Measurements from ENCODE around the gene USP22.
"Not testable (repeated sequence)": the region's sequence is repeated elsewhere in the genome, so short reads cannot be mapped to it uniquely, and the experiment has no call there.

USP22 gene

DNA sequence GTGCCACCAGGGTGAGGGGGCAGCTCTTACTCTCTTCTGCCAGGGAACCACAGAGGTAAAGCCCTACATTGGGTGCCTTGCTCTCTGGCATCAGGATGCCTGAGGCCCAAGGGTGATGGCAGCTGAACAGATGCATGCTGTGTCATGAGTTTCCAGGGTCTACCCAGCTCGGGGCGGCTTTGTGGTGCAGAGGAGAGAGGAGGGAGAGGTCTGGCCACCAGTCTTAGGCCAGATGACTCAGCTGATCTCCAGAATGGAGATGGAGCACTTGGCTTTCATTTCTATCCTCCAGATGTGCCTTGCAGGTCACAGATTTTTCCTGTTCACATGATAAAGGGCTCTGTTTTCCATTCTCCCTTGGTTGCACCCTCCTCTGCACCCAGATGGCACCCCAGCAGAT lies 23.6 kb upstream of the USP22 start:
- Histone ChIP-seq H3K4me3 (ENCODE audit: insufficient read length, low read depth) (no peak overlapping the region), H3K9me3 (ENCODE audit: insufficient read depth, low read length) (no peaks in the 10 kb centered on the region), H3K27me3 (ENCODE audit: insufficient read depth, insufficient read length) (no peaks in the 10 kb centered on the region), H3K36me3 (ENCODE audit: insufficient read depth, insufficient read length, low read length) (no peaks in the 10 kb centered on the region), H3K9ac (ENCODE audit: insufficient read length, low read depth) (no peak overlapping the region), H3K4me1 (ENCODE audit: insufficient read depth, insufficient read length) (peaks cover 5% of the 10 kb centered on the region)
- no peak for DNase-seq (ENCODE audit: low read depth, low spot score)
- TF ChIP-seq ZNF274 (IDR thresholded peaks at IDR 0.05; ENCODE audit: low read depth, low read length) (no peak), YY1 (IDR thresholded peaks at IDR 0.05; ENCODE audit: insufficient read depth, insufficient read length) (no peak), SUZ12 (IDR thresholded peaks at IDR 0.05; ENCODE audit: extremely low read depth, insufficient read depth, insufficient read length) (no peak)

DNA sequence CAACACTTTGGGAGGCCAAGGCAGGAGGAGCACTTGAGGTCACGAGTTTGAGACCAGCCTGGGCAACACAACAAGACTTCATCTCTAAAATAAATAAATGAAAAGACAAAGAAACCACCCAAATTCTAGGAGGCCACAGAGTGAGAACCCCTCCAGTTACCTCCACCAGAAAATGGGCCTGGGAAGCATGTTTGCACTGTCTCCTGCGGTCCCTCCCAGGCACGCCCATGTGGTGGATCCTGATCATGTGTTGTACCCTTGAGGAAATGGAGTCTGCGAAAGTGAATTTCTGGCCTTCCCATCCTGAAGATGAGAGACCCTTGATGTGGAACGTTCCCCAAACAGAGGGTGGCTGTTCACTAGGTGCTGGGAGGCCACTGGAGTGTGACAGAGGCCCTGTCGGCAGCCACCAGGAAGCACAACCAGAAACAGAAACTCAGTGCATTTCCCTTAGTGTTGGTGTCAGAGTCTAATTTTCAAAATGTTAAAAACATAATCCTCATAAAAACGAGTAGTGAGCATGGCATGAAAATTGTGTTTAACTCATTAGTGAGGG lies 19.2 kb upstream of the USP22 start:
- no peaks in the 10 kb centered on the region for H3K36me3 ChIP-seq (ENCODE audit: insufficient read depth, insufficient read length, low read length)
- peaks cover 6% of the 10 kb centered on the region for H3K4me1 ChIP-seq (ENCODE audit: insufficient read depth, insufficient read length)
- H3K27me3 ChIP-seq (ENCODE audit: insufficient read depth, insufficient read length) = no peaks in the 10 kb centered on the region
- no peak for DNase-seq (ENCODE audit: low read depth, low spot score)
- no peak for TF ChIP-seq YY1 (IDR thresholded peaks at IDR 0.05; ENCODE audit: insufficient read depth, insufficient read length)
- TF ChIP-seq SUZ12 (IDR thresholded peaks at IDR 0.05; ENCODE audit: extremely low read depth, insufficient read depth, insufficient read length) = no peak
- TF ChIP-seq ZNF274 (IDR thresholded peaks at IDR 0.05; ENCODE audit: low read depth, low read length) = no peak
- no peak overlapping the region for H3K4me3 ChIP-seq (ENCODE audit: insufficient read length, low read depth)
- no peak overlapping the region for H3K9ac ChIP-seq (ENCODE audit: insufficient read length, low read depth)
- H3K9me3 ChIP-seq (ENCODE audit: insufficient read depth, low read length) = no peaks in the 10 kb centered on the region

DNA sequence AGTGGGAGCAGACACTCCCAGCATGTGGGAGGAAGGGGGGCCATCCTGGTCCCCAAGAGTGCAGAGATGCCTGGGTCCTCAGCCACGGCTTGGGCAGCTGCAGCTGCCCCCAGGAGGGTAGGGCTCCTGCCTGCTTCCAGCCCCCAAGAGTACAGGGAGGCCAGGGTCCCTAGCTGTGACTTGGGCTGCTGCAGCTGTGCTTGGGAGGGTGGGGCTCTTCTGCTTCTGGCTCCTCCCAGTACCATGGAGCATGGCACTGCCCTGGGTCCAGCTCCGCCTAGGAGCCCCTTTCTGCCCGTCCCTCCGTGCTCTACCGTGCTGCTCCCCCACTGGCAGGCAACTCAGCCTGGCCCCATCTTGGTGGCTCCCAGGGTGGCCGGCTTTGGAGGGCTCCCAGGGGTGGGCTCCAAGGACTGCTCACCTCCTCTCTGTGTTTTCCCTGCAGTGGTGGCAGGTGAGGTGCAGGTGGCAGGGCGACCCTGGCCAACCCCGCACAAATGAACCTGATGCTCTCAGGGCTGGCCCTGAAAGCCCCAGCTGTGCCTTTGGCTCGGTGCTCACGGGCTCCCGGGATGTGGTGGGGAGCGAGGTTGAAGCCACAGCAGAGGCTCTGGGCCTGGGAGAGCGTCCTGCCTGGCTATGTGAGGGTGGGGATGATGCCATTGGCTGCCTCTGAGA lies 18.5 kb upstream of the USP22 start:
- Histone ChIP-seq H3K9ac (ENCODE audit: insufficient read length, low read depth) (no peak overlapping the region), H3K9me3 (ENCODE audit: insufficient read depth, low read length) (no peaks in the 10 kb centered on the region), H3K36me3 (ENCODE audit: insufficient read depth, insufficient read length, low read length) (no peaks in the 10 kb centered on the region), H3K4me3 (ENCODE audit: insufficient read length, low read depth) (no peak overlapping the region), H3K27me3 (ENCODE audit: insufficient read depth, insufficient read length) (no peaks in the 10 kb centered on the region), H3K4me1 (ENCODE audit: insufficient read depth, insufficient read length) (peaks cover 3% of the 10 kb centered on the region)
- no peak for DNase-seq (ENCODE audit: low read depth, low spot score)
- no peak for TF ChIP-seq YY1 (IDR thresholded peaks at IDR 0.05; ENCODE audit: insufficient read depth, insufficient read length)
- no peak for TF ChIP-seq ZNF274 (IDR thresholded peaks at IDR 0.05; ENCODE audit: low read depth, low read length)
- TF ChIP-seq SUZ12 (IDR thresholded peaks at IDR 0.05; ENCODE audit: extremely low read depth, insufficient read depth, insufficient read length) = no peak

DNA sequence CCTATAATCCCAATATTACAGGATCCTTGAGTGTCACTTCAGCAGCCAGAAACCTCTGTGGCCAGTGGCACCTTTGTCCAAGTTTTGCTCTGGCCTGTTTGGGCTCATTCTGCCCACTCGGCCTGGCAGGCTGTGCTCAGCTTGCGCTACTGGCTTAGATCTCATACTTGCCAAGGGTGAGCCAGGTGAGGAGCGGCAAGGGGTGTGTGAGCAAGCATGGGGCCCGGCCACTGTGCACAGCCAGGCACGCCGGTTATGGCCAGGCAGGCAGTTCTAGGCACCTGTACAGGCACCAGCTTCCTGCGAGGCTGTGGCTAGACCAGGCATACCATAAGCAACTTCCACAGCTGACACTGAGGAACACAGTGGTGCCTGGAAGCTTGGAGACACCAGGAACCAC lies 16.9 kb upstream of the USP22 start:
- DNase-seq (ENCODE audit: low read depth, low spot score) = no peak
- Histone ChIP-seq H3K4me1 (ENCODE audit: insufficient read depth, insufficient read length) (peaks cover 2% of the 10 kb centered on the region), H3K9me3 (ENCODE audit: insufficient read depth, low read length) (no peaks in the 10 kb centered on the region), H3K9ac (ENCODE audit: insufficient read length, low read depth) (no peak overlapping the region), H3K27me3 (ENCODE audit: insufficient read depth, insufficient read length) (no peaks in the 10 kb centered on the region), H3K36me3 (ENCODE audit: insufficient read depth, insufficient read length, low read length) (no peaks in the 10 kb centered on the region), H3K4me3 (ENCODE audit: insufficient read length, low read depth) (no peak overlapping the region)
- TF ChIP-seq ZNF274 (IDR thresholded peaks at IDR 0.05; ENCODE audit: low read depth, low read length) = no peak
- TF ChIP-seq YY1 (IDR thresholded peaks at IDR 0.05; ENCODE audit: insufficient read depth, insufficient read length) = no peak
- TF ChIP-seq SUZ12 (IDR thresholded peaks at IDR 0.05; ENCODE audit: extremely low read depth, insufficient read depth, insufficient read length) = no peak

DNA sequence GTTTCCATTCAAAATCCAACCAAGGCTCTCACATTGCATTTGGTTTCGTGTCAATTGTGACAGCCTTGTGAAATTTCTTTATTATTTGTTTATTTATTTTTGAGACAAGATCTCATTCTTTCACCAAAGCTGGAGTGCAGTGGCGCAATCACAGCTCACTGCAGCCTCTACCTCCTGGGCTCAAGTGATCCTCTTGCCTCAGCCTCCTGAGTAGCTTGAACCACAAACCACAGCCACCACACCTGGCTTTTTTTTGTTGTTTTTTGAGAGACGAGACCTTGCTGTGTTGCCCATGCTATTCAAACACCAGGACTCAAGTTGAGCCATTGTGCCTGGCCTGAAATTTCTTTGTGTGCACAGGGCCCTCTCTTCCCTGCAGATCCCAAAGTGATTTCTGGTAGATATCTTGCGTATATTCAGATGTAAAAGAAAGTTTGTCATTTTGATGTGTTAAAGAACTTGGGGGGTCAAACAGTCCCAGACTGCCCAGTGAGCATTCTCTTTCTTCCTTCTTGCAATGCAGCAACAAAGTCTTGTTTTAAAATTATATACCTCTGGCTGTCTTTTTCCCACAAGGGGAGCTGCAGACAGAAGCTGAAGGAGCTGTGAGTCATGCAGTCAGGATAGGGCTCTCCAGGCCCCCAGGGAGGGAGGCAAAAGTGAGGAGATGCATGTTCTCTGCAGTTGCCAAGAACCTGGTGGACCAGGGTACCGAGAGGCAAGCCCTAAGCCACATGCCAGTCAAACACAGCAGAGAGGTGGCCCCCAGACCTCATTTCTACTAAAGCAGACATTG lies 15.5 kb upstream of the USP22 start:
- peaks cover 2% of the 10 kb centered on the region for H3K4me1 ChIP-seq (ENCODE audit: insufficient read depth, insufficient read length)
- H3K9me3 ChIP-seq (ENCODE audit: insufficient read depth, low read length) = no peaks in the 10 kb centered on the region
- H3K9ac ChIP-seq (ENCODE audit: insufficient read length, low read depth) = no peak overlapping the region
- no peak for TF ChIP-seq ZNF274 (IDR thresholded peaks at IDR 0.05; ENCODE audit: low read depth, low read length)
- no peak for TF ChIP-seq YY1 (IDR thresholded peaks at IDR 0.05; ENCODE audit: insufficient read depth, insufficient read length)
- no peak for TF ChIP-seq SUZ12 (IDR thresholded peaks at IDR 0.05; ENCODE audit: extremely low read depth, insufficient read depth, insufficient read length)
- H3K27me3 ChIP-seq (ENCODE audit: insufficient read depth, insufficient read length) = no peaks in the 10 kb centered on the region
- H3K4me3 ChIP-seq (ENCODE audit: insufficient read length, low read depth) = no peak overlapping the region
- DNase-seq (ENCODE audit: low read depth, low spot score) = no peak
- no peaks in the 10 kb centered on the region for H3K36me3 ChIP-seq (ENCODE audit: insufficient read depth, insufficient read length, low read length)

DNA sequence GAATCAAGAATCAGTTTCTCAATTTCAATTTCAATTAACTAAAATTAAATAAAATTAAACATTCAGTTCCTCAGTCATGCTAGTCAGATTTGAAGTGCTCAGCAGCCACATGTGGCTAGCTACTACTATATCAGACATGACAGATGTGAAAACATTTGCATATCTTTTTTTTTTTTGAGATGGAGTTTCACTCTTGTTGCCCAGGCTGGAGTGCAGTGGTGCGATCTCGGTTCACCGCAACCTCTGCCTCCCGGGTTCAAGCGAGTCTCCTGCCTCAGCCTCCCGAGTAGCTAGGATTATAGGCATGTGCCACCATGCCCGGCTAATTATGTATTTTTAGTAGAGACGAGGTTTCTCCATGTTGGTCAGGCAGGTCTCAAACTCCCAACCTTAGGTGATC lies 10.2 kb upstream of the USP22 start:
- H3K4me3 ChIP-seq (ENCODE audit: insufficient read length, low read depth); H3K9ac ChIP-seq (ENCODE audit: insufficient read length, low read depth); H3K9me3 ChIP-seq (ENCODE audit: insufficient read depth, low read length); H3K36me3 ChIP-seq (ENCODE audit: insufficient read depth, insufficient read length, low read length); H3K27me3 ChIP-seq (ENCODE audit: insufficient read depth, insufficient read length); H3K4me1 ChIP-seq (ENCODE audit: insufficient read depth, insufficient read length); DNase-seq (ENCODE audit: low read depth, low spot score): not testable (repeated sequence)

DNA sequence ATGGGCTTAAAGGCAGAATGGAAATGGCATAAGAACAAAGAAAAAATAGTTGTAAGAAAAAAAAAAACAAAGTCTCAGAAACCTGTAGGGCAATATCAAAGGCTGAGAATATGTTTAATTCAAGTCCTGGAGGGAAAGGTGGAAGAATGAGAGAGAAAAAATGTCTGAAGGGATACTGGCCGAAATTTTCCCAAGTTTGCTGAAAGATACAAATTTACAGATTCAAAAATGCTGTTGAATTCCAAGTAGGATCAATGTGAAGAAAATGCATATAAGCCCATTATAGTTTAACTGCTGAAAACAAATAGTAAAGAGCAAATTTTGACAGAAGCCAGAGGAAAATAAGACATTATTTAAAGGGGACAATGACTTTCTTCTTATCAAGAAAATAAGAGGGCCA lies 6.6 kb upstream of the USP22 start:
- H3K27me3 ChIP-seq (ENCODE audit: insufficient read depth, insufficient read length) = no peaks in the 10 kb centered on the region
- no peak for DNase-seq (ENCODE audit: low read depth, low spot score)
- no peak overlapping the region for H3K9ac ChIP-seq (ENCODE audit: insufficient read length, low read depth)
- TF ChIP-seq ZNF274 (IDR thresholded peaks at IDR 0.05; ENCODE audit: low read depth, low read length) (no peak), YY1 (IDR thresholded peaks at IDR 0.05; ENCODE audit: insufficient read depth, insufficient read length) (no peak), SUZ12 (IDR thresholded peaks at IDR 0.05; ENCODE audit: extremely low read depth, insufficient read depth, insufficient read length) (no peak)
- H3K4me3 ChIP-seq (ENCODE audit: insufficient read length, low read depth) = no peak overlapping the region
- H3K4me1 ChIP-seq (ENCODE audit: insufficient read depth, insufficient read length) = no peaks in the 10 kb centered on the region
- H3K36me3 ChIP-seq (ENCODE audit: insufficient read depth, insufficient read length, low read length) = no peaks in the 10 kb centered on the region
- H3K9me3 ChIP-seq (ENCODE audit: insufficient read depth, low read length) = no peaks in the 10 kb centered on the region

Measured in NT2/D1 (cell line).